DOHH2 (cell line): ENCODE data around the gene GNPDA1.
"Not testable (repeated sequence)": the region's sequence is repeated elsewhere in the genome, so short reads cannot be mapped to it uniquely, and the experiment has no call there.

Experiments
- H3F3A ChIP-seq: fragments of 200-600 bp; sonication (generic), shearing (Covaris generic); 2 replicates; pipeline ENCODE4 v1.6.0; 2016; ENCODE audit warnings: antibody characterized with exemption, mild to moderate bottlenecking; ENCODE audit not compliant: control insufficient read depth, insufficient read depth
- H3K27ac ChIP-seq: fragments of 200-600 bp; sonication (generic); 2 replicates; pipeline ENCODE4 v1.5.1; 2014; ENCODE audit warnings: low read depth, mild to moderate bottlenecking, low read length, moderate library complexity
- H3K27me3 ChIP-seq: fragments of 200-600 bp; sonication (generic); 2 replicates; pipeline ENCODE4 v1.6.1; 2014; ENCODE audit warnings: mild to moderate bottlenecking, low read length, mixed read lengths; ENCODE audit not compliant: control insufficient read depth
- H3K36me3 ChIP-seq: fragments of 200-600 bp; sonication (generic); 2 replicates; pipeline ENCODE4 v1.6.1; 2014; ENCODE audit warnings: mild to moderate bottlenecking, low read length, moderate library complexity, mixed read lengths; ENCODE audit not compliant: control insufficient read depth
- H3K4me1 ChIP-seq: fragments of 200-600 bp; sonication (generic); 2 replicates; pipeline ENCODE4 v1.6.1; 2014; ENCODE audit warnings: mild to moderate bottlenecking, low read length, mixed read lengths; ENCODE audit not compliant: control insufficient read depth
- H3K4me2 ChIP-seq: fragments of 200-600 bp; sonication (generic); 2 replicates; pipeline ENCODE4 v1.6.0; 2014; ENCODE audit warnings: mild to moderate bottlenecking, low read length, moderate library complexity
- H3K4me3 ChIP-seq: fragments of 200-600 bp; sonication (generic); 2 replicates; pipeline ENCODE4 v1.5.1; 2014; ENCODE audit warnings: mild to moderate bottlenecking, low read length, mixed read lengths
- H3K79me2 ChIP-seq: fragments of 200-600 bp; sonication (generic); 2 replicates; pipeline ENCODE4 v1.6.1; 2014; ENCODE audit warnings: mild to moderate bottlenecking, low read length, mixed read lengths; ENCODE audit not compliant: control insufficient read depth
- H3K9me2 ChIP-seq: fragments of 200-600 bp; sonication (generic); replicated peaks from 2 replicates; pipeline ENCODE4 v1.6.1; 2014; ENCODE audit warnings: mild to moderate bottlenecking, low read length, mixed read lengths; ENCODE audit not compliant: control insufficient read depth
- H3K9me3 ChIP-seq: fragments of 200-600 bp; sonication (generic); 2 replicates; pipeline ENCODE4 v1.6.1; 2014; ENCODE audit warnings: antibody characterized with exemption, low read length, mixed read lengths; ENCODE audit not compliant: control insufficient read depth, insufficient read depth
- H4K20me1 ChIP-seq: fragments of 200-600 bp; sonication (generic); 2 replicates; pipeline ENCODE4 v1.6.0; 2014; ENCODE audit warnings: low read depth, mild to moderate bottlenecking, antibody characterized with exemption, low read length, moderate library complexity; ENCODE audit not compliant: control insufficient read depth, insufficient read depth
- CTCF ChIP-seq: fragments of 200-600 bp; sonication (generic); IDR thresholded peaks from one replicate; pipeline ENCODE4 v1.5.1; 2014; ENCODE audit warnings: antibody characterized with exemption, mild to moderate bottlenecking, low read depth, low read length; ENCODE audit not compliant: poor library complexity, severe bottlenecking
- EZH2phosphoT487 ChIP-seq: fragments of 200-600 bp; sonication (generic); IDR thresholded peaks from 2 replicates; pipeline ENCODE4 v1.6.1; 2017; ENCODE audit warnings: borderline replicate concordance, mild to moderate bottlenecking, antibody characterized with exemption, low read length, moderate library complexity, mixed read lengths

GNPDA1 gene

DNA sequence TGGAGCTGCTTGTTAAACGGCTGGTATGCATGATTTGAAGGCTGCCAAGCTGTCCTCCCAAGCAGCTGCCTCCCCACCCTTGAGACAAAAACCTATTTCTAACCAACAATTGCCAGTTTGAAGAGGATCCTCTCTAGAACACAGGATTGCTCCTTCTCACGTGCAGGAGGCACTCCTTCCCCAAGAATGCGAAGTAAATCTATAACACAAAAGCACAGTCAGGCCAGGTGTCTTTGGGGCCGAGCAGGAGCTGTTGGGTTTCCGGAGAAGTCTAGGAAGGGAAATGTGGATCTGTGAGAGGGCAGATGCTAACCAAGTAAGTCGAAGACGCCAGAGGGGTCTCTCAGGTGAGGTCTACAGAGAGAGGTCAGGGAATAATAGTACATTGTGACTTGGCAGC lies 35.4 kb upstream of the GNPDA1 start:
- Histone ChIP-seq H3K27ac (no peak overlapping the region), H3K9me2 (no peaks in the 10 kb centered on the region), H3K4me2 (no peak overlapping the region), H3K4me1 (peaks cover 2% of the 10 kb centered on the region), H3F3A (no peaks in the 10 kb centered on the region), H4K20me1 (no peaks in the 10 kb centered on the region), H3K27me3 (peaks cover 2% of the 10 kb centered on the region), H3K36me3 (no peaks in the 10 kb centered on the region), H3K9me3 (no peaks in the 10 kb centered on the region), H3K4me3 (no peak overlapping the region), H3K79me2 (no peaks in the 10 kb centered on the region)
- TF ChIP-seq EZH2phosphoT487 (no peak), CTCF (no peak)

- Histone ChIP-seq H3K4me1 (no peaks in the 10 kb centered on the region), H3K27me3 (no peaks in the 10 kb centered on the region), H3K9me2 (no peaks in the 10 kb centered on the region), H3K4me2 (no peak overlapping the region), H3K9me3 (no peaks in the 10 kb centered on the region), H3K27ac (no peak overlapping the region), H3K36me3 (no peaks in the 10 kb centered on the region), H3F3A (no peaks in the 10 kb centered on the region), H4K20me1 (no peaks in the 10 kb centered on the region), H3K79me2 (no peaks in the 10 kb centered on the region), H3K4me3 (no peak overlapping the region)
- TF ChIP-seq EZH2phosphoT487 (no peak), CTCF (no peak)
Observed at GRCh38 chr5:142046191-142046590, 33.4 kb upstream of the GNPDA1 start.

DNA sequence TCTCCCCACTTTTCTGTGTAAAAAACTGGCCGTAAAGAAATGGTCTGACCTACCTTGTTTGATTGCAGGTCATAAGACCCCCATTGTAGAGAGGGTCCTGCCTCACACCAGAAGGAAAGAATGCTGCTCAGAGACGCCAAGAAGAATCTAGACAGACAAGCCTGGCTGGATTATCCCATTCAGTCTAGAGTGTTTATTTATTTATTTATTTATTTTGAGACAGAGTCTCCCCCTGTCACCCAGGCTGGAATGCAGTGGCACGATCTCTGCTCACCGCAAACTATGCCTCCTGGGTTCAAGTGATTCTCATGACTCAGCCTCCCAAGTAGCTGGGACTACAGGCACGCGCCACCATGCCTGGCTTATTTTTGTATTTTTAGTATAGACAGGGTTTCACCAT lies 28.1 kb upstream of the GNPDA1 start:
- not testable (repeated sequence) for H3K4me1 ChIP-seq, H3K27ac ChIP-seq, H3K36me3 ChIP-seq, H3K79me2 ChIP-seq, H3K27me3 ChIP-seq, H3K4me2 ChIP-seq, H3F3A ChIP-seq, H3K9me3 ChIP-seq, H3K4me3 ChIP-seq, H4K20me1 ChIP-seq, H3K9me2 ChIP-seq

GRCh38 chr5:142040285-142040684 lies 27.5 kb upstream of the GNPDA1 start:
- Histone ChIP-seq H3K79me2 (no peaks in the 10 kb centered on the region), H3F3A (no peaks in the 10 kb centered on the region), H3K9me3 (no peaks in the 10 kb centered on the region), H3K27ac (no peak overlapping the region), H3K27me3 (no peaks in the 10 kb centered on the region; the same call in 1 of the 2 replicates), H3K36me3 (no peaks in the 10 kb centered on the region), H3K4me2 (no peak overlapping the region), H4K20me1 (no peaks in the 10 kb centered on the region), H3K4me3 (no peak overlapping the region), H3K4me1 (no peaks in the 10 kb centered on the region), H3K9me2 (no peaks in the 10 kb centered on the region)
- TF ChIP-seq EZH2phosphoT487 = no peak
- TF ChIP-seq CTCF = no peak
